GM19025 (cell line): Measurements from ENCODE around the gene EEF1G.
"Not testable (repeated sequence)": the region's sequence is repeated elsewhere in the genome, so short reads cannot be mapped to it uniquely, and the experiment has no call there.

ENCODE experiments used
- ATAC-seq: cut with Tn5 transposase; IDR thresholded peaks from one replicate; pipeline ENCODE4 v1.9.1; 2021; ENCODE audit warnings: mild to moderate bottlenecking, low read depth, moderate library complexity; ENCODE audit not compliant: unreplicated experiment

Gene EEF1G, protein sequence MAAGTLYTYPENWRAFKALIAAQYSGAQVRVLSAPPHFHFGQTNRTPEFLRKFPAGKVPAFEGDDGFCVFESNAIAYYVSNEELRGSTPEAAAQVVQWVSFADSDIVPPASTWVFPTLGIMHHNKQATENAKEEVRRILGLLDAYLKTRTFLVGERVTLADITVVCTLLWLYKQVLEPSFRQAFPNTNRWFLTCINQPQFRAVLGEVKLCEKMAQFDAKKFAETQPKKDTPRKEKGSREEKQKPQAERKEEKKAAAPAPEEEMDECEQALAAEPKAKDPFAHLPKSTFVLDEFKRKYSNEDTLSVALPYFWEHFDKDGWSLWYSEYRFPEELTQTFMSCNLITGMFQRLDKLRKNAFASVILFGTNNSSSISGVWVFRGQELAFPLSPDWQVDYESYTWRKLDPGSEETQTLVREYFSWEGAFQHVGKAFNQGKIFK

DNA sequence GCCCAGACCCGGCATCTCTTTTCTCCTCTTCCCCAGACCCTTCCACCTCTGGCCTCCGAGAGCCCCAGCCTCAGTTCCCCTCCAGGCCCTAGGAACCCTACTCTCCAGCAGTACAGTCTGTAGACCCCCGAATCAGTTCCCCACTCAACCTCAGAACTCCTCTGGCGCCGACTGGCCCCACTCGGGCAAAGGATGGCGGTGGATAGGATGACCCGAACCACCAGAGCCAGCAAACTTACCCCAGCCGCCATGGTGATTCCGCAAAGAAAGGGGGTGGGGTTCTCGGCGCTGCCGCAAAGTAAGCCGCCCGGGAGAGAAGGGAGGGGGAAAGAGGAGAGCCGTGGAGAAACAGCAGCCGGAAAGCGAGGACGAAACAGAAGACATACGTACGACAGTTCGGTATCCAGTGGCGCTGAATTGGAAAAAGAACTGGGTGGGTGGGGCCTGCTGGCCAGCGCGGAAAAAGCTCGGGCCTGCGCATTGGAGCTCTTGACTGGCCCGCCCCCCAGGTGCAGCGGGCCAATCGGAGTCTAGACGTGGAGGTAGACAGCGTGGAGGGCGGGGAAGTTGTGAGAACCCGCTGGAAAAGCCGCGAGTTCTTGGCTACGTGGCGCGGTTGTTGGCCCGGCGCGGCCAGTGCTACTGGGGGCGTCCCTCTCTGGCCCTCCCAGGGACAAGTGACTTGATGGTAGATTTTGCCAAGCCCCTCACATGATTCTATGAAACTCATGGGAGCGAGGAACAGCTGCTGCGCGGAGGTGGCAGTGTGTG lies at the start of gene EEF1G:
EEF1G (minus strand) TSS at position 300 of the 771 bp plus-strand sequence; CDS start at position 251, 49 bp downstream.
- peak; percentile 88 for ATAC-seq

DNA sequence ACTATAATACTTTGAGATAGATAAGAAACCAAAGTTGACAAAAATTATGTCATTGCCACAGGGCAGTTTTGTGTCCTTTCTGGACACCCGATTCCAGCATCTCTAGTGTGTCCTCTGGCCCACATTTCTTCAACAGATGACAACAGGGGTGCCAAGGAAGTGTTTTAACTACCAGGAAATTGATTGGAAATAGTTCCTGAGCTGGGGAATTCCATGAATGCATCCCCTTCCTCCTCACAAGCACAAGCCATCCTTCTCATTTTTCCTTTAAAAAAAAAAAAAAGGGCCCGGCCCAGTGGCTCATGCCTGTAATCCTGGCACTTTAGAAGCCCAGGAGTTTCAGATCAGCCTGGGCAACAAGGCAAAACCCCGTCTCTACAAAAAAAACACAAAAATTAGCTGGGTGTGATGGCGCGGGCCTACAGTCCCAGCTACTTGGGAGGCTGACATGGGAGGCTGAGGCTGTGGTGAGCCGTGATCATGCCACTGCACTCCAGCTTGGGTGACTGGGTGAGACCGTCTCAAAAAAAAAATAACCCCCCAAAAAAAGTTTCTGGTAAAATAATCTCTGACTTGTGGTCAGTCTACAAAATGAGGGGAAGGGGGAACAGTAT lies 48.9 kb upstream of the EEF1G start:
- no peak for ATAC-seq

DNA sequence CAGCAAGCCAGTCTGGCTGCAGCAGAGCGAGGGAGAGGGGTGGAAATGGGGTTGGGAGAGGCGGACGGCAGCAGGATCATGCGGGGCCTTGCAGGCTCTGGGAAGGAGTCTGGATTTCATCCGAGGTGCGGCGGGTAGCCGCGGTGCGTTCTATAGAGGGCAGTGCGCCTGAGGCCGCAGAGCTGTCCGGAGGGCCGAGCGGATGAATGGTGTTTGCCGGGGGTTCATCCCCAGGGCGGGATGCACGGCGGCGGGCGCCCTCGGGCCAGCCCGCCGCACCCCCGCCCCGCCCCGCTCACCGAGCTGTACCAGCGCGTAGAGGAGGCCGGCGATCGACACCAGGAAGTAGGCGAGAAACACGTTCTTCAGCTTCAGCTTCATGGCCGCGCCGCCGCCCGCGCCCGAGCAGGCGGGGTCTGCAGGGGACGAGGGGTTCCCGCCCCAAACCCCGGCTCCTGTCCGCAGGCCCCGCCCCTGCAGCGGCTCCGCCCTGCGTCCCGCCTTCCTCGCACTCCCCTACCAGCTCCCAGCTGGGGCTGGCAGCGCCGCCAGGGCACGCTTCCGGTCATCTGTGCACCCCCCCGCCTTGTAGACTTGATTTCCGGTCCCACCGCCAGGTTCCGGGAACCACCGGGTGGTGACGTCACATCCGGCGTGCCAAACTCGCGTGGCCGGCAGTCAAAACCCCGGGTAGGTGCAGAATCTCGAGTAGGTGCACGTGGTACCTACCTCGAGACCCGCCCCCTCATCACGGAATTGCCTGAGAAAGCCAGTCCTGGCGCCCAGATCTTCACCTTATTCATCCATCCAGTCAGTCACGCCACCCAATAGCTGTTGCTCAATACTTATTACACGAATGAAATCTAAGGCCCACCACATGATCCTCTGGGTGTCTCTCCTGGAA lies 48.1 kb upstream of the EEF1G start, which contains the start of gene B3GAT3:
B3GAT3 (minus strand) TSS at position 420 of the 904 bp plus-strand sequence; CDS start at position 381, 39 bp downstream.
- peak; percentile 96 for ATAC-seq

DNA sequence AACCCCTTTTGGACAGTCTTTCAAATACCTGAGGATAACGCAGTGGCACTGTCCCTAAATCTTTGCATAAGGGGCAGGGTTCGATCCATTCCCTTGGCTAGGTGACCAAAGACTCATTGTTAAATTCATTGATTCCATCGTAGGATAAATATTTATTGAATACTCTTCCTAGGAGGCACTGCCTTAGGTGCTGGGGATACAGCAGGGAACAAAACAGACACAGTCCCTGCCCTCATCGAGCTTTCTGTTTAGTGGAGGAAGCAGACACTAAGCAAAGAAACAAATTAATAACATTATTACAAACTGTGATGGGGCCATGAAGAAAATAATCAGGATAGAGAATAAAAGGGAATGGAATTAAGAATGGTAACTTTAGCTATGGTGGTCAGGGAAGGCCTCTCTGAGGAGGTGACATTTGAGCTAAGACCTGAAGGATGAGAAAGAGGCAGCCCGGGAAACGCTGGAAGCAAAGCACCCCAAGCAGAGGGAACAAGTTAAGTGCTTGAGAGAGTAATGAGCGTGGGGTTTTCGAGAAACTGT lies 47.4 kb upstream of the EEF1G start:
- ATAC-seq, result no peak

DNA sequence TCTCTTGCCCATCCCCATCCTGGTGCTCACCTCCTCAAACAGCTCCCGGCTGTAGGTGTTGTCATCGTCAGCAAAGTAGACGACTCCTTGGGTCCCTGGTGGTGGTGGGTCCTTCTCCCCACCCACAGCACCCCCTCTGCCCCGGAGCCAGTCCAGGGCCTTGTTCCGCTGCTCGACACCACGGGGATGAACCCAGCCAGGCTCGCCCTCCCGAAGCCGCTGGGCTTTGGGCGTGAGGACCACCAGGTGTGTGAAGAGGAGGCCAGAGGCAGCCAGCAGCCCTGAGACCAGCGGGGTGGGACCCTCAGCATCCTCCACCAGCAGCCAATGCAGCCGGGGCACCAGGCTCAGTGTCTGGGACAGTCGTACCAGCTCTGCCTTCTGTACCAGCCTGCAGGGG lies 43.3 kb upstream of the EEF1G start:
- ATAC-seq, result not testable (repeated sequence)

DNA sequence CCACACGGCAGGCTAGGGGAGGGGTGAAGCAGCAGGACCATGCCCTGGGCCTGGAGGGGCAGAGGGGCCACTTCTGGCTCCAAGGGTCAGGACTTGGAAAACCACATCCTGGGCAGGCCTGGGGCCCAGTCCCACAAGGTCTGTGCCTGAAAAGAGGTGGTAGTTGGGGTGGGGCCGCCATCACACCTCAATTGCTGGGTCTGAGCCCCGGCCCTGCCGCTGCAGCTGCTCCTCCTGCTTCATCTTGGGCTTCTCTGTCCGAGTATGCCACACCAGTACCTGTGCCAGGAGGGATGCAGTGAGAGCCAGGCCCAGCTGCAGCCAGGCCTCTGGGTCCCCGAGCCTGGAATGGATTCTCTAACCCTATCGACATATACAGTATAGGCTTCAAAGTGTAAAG lies 41.8 kb upstream of the EEF1G start:
- no peak for ATAC-seq

DNA sequence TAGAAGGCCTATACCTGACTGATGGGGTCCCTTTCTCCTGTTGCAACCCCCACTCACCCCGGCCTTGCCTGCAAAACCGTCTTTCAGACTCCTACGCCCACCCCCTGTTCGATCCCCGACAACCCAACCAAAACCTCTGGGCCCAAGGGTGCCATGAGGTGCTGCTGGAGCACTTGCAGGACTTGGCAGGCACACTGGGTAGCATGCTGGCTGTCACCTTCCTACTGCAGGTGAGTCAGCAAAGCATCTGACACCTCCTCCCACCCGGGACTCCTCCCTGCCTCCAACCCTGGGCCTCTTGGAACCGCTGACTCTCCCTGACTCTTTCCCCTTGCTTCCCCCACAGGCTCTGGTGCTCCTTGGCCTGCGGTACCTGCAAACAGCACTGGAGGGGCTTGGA lies 40.6 kb upstream of the EEF1G start:
- no peak for ATAC-seq

DNA sequence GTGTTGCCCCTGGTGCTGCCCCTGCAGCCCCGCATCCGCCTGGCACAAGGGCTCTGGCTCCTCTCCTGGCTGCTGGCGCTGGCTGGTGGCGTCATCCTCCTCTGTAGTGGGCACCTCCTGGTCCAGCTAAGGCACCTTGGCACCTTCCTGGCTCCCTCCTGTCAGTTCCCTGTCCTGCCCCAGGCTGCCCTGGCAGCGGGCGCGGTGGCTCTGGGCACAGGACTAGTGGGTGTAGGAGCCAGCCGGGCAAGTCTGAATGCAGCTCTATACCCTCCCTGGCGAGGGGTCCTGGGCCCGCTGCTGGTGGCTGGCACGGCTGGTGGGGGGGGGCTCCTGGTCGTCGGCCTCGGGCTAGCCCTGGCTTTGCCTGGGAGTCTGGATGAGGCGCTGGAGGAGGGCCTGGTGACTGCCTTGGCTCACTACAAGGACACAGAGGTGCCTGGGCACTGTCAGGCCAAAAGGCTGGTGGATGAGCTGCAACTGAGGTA lies 39.6 kb upstream of the EEF1G start:
- ATAC-seq, result no peak

DNA sequence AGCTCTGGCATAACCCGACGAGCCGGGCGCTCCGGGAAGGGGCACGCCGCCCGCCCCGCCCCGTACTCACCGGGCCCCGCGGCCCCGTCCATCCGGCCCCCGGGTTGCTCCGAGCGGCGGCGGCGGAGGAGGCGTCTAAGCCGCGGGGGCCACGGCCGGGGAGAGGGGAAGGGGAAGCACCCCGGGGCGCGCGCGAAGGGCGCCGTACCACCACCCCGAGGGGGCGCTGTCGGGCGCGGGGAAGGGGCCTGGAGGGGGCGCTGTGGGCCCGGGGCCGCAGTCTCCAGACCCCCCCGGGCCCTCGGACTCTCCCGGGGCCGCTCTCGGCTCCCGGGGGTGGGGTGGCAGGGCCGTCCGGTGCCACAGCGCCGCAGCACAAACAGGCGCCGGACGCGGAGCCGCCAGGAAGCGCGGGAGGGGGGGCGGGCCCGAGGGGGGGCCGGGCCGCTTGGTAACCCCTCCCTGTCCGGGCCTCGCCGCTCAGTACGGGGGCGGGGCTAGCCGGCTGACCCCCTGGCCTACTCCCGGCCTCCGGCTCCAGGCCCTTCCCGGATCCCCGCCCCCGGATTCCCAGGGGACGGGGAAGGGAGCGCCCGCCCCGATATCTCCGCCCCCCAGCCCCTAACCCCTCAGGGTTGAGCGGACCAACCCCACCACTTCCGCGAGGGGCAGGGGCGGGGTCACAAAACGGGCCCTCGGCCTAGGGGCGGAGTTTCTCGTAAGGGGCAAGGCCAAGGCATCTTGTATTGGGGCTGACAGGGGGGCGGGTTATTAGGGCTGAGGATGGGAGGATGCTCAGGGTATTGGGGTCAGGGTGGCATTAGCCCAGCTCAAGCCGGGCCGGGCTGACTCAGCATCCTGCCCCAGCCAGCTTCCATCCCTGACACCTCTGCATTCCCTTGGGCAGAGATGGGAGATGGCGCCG lies 38.9 kb upstream of the EEF1G start, which contains the start of the genes EML3 and ROM1:
EML3 (minus strand) TSS at position 410 of the 925 bp plus-strand sequence; CDS start at position 92, 318 bp downstream.
ROM1 (plus strand) TSS at position 892 of the 925 bp plus-strand sequence; CDS start at position 917, 25 bp downstream.
- ATAC-seq, result peak; percentile 69

DNA sequence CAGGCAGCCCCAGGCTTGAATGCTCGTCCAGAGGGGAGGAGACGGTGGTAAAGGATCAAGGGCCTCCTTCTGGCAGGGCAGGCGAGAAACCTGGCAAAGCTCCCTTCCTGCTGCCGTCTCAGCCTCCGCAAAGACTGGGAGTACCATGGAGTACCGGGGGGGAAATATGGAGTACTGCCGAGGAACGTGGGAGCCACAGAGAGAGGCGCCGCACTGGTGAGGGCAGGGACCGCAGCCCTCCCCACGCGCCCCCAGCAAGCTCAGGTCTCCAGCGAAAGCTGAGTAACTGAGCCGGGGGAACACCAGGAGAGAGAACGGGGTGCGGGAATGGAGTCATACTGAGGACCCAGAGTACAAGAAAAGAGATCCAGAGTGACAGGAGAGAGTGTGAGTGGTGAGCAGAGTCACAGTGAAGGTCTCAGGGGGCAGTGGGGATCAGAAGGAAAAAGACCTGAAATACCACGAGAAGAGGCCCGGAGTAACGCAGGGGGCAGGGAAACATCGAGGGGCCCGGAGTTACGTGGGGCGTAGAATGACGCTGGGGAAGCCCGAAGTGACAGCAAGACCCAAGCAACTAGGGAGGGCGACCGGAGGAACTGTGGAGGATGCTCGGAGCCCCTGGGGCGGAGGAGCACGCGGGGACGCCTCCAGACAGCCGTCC lies 38.1 kb upstream of the EEF1G start:
- peak; percentile 18 for ATAC-seq

DNA sequence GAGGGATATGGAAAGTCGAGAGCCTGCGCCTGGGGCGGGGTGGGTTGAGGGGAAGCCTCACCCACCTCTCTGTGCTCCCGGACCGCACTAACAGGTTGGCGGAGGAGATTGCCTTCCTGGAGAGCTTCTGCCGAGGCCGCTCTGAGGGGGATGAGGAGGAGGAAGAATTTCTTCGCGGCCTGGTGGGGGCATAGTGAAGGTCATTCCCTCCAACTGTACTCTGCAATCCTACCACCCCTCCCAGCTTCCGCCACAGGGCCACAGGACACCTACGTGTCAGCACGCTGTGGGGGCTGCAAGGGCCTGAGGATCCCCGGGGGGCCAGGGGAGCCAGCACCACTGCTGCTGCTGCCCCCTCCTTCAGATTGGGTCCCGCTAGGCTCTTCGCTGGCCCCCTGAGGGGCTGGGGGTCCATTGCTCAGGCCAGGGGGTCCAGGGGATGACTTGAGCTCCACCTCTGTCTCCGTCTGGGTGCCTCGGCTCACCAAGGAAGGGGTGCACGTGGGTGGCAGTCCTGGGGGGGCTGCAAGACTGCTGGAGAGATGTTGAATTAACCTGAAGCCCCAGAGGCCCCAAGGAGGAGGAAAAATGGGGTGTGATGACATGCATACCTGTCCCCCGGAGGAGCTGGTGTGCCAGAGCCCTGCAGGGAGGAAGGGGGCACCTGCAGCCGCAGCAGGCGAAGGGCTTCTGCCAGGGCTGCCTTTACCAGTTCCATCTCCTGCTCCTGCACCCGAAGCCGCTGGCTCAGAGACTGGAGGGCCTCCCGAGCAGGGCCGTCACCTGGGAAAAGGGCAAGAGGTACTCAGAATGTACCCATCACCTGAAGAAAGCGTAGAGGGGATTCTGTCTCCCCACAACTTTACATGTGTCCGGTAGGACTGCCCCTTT lies 37.4 kb upstream of the EEF1G start:
- no peak for ATAC-seq

DNA sequence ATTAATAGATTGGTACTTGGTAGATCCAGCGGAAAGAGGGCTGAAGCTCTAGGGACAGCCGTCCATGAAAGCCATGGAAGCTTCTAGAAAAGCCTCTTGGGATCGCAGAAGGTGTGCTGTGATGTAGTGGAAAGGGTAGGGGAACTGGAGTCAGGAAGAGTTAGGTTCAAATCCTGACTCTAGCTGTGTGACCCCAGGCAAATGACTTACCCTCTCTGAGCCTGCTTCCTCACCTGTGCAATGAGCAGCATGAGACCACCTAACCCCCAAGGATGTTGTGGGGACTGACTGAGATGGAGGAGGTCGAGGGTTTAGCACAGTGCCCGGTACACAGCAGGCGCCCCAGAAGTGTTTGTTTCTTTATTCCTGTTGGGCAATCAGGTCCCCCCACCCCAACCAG lies 36.7 kb upstream of the EEF1G start:
- ATAC-seq, result no peak

DNA sequence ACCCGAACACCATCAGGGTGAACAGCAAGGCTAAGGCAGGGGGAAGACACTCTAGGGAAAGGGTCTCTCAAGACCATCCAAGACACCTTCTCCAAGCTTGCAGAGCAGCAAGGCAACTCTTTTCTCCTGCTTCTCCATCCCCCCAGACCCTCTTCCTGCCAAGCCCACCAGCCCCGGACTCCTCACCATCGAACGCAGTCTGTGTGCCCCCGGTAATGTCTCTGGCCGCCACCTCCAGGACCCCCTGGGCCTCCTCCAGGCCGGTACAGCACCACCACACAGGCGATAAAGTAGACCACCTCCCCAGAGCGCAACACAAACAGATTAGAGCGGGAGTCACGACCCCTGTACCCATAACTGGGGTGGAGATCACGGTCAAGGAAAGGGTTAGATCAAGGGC lies 35.1 kb upstream of the EEF1G start:
- ATAC-seq, result no peak

DNA sequence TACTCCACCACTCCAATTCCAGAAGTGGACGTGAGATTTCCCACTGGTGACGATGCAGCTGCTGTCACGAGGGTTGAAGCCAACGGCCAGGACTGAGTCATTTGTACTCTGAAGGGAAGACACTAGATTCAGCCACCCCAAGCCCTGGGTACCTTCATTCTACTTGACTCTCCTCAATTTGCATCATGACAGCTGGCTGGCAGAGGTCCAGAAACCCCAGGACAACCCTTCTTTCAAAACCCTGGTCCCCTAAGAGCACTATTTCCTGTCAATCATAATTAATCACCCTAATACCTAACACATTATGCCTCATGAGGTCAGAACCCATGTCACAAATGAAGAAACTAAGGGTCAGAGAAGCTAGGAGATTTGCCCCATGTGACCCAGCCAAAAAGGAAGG lies 34.0 kb upstream of the EEF1G start:
- ATAC-seq, result no peak

DNA sequence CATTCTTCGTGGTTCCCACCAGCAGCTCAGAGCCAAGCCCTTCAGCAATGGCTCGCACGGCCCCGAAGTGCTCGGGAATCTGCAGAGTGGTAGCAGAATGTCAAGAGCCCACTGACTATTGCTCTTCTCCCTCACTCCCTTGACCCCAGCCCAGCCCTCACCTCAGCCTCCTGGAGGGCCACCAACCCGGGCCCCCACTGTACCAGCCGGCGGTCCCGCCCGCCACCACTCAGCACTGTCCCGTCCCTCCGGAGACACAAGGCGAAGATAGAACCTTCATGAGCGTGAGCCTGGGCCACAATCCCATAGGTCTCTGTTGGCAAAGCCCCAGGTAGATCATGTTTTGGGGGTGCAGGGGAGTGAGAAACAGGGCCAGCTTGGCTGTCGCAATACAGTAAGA lies 32.2 kb upstream of the EEF1G start:
- ATAC-seq, result no peak

DNA sequence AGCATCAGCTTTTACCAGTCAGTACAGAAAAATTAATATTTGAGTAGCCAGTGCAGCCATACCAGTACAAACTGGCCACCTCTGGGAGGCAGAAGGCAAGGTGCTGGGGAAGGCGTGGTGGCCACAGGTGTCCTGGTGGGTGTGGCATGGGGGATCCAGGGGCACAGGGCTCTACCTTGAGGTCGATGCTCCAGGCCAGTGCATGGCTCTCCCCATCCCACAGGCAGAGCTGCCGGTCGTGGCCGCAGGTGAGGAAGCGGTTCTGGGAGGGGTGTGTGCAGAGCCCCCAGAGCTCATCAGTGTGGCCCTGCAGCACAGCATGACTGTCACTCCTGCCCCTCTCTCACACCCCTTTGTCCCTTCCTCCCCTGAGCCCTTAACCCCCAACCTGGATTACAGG lies 31.8 kb upstream of the EEF1G start:
- no peak for ATAC-seq
